ENCODE results near the gene RFX3. TPM values are rescaled to one million over a fixed set of nuclear protein-coding genes. Genes with fewer than 3 reads are reported as not detected.

The RFX3 gene
- 1.0 to 2.7 TPM (median 1.8 TPM) in 5 replicates for total RNA-seq (2022; extraction: Qiagen RNA extraction)

DNA sequence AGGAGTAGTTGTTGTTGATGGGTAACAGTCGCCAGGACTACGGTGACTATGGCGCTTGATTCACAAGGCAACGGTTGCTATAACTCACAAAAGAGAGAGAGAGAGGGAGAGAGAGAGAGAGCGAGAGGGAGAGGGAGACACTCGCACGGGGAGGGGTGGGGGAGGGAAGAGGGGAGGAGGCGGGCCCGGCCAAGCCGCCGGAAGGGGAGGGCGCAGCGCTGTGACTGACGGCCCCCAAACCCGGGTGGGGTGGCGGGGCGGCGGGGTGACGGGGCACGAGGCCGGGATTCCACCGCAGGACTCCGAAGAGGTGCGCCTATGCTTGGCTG is at the start of gene RFX3:
Gene RFX3, minus strand, starts transcription at position 166 of the 329 bp plus-strand sequence. CDS start 130,413 bp downstream, outside the sequence.

